Activated CD8-positive, alpha-beta T cell treated with anti-CD3 and anti-CD28 coated beads, Interleukin-2, amount 10 ng/mL, durations not matched to agents 7 days and 5 days (primary cell): ENCODE results near the gene NBEAL2. TPM values are rescaled to one million over a fixed set of nuclear protein-coding genes. Genes with fewer than 3 reads are reported as not detected.
"Not testable (repeated sequence)": the region's sequence is repeated elsewhere in the genome, so short reads cannot be mapped to it uniquely, and the experiment has no call there.

Source experiments
- ATAC-seq: fragments of 150-1000 bp; cut with Tn5 transposase; one replicate; pipeline ENCODE4 v1.10.0; 2021; ENCODE audit warnings: moderate library complexity
- CTCF ChIA-PET: fragments of 350-600 bp; sonication (Branson Sonifier 250); formaldehyde crosslinking; loops from one replicate; lab custom pipeline; 2021; ENCODE audit warnings: antibody characterized with exemption; lab: Charles Lee
- POLR2A ChIA-PET: fragments of 350-600 bp; sonication (Branson Sonifier 250); formaldehyde crosslinking; loops from one replicate; lab custom pipeline; 2021; ENCODE audit warnings: antibody characterized with exemption; lab: Charles Lee
- DNase-seq: peaks from one replicate; pipeline ENCODE4 v3.0.0-alpha.2; 2020
- H3K27ac Mint-ChIP-seq: one replicate; pipeline ENCODE4 v1.8.0; 2021; ENCODE audit warnings: mild to moderate bottlenecking, mixed read lengths
- H3K27me3 Mint-ChIP-seq: one replicate; pipeline ENCODE4 v1.8.0; 2021; ENCODE audit warnings: low read depth, mixed read lengths
- H3K36me3 Mint-ChIP-seq: one replicate; pipeline ENCODE4 v1.8.0; 2021; ENCODE audit warnings: low read depth, mixed read lengths
- H3K4me1 Mint-ChIP-seq: one replicate; pipeline ENCODE4 v1.8.0; 2021; ENCODE audit warnings: low read depth, mixed read lengths
- H3K4me3 Mint-ChIP-seq: one replicate; pipeline ENCODE4 v1.8.0; 2021; ENCODE audit warnings: mild to moderate bottlenecking, mixed read lengths
- H3K9me3 Mint-ChIP-seq: one replicate; pipeline ENCODE4 v1.8.0; 2022; ENCODE audit warnings: mixed read lengths; ENCODE audit not compliant: insufficient read depth
- total RNA-seq, 2 experiments: library from RNA; stranded (reverse); gene quantifications; one replicate each; pipeline ENCODE4 v1.2.3, GENCODE V29; 2021

The NBEAL2 gene
- total RNA-seq, 2 experiments from 2014 or later: 206 to 212 TPM

- no peak overlapping the region for H3K4me3 Mint-ChIP-seq
- CTCF ChIA-PET: interaction anchor here (1.0 to 1.5 kb wide), 2 partner anchors 8 to 44 kb away, joined by 3 read pairs; no protein-coding TSS in a partner anchor
- POLR2A ChIA-PET: interaction anchor here (0.6 kb wide), 1 partner anchor 27 kb away, joined by 3 read pairs; no protein-coding TSS in a partner anchor
These were observed 56.7 kb downstream of the NBEAL2 start for GRCh38 chr3:47036145-47036544.

GRCh38 chr3:47037302-47037701 lies 57.8 kb downstream of the NBEAL2 start:
- ATAC-seq, H3K27me3 Mint-ChIP-seq, H3K9me3 Mint-ChIP-seq, H3K4me3 Mint-ChIP-seq, DNase-seq, CTCF ChIA-PET: not testable (repeated sequence)
- Mint-ChIP-seq H3K4me1 (peaks cover 29% of the 10 kb centered on the region), H3K36me3 (peaks cover 56% of the 10 kb centered on the region), H3K27ac (peak overlapping the region; percentile 85)
- POLR2A ChIA-PET: interaction anchor here (0.7 kb wide), 1 partner anchor 123 kb away, joined by 3 read pairs; no protein-coding TSS in a partner anchor

More at GRCh38 chr3:47036145-47036544, 56.7 kb downstream of the NBEAL2 start:
- Mint-ChIP-seq H3K4me1 (peaks cover 39% of the 10 kb centered on the region), H3K27me3 (no peaks in the 10 kb centered on the region), H3K36me3 (peaks cover 58% of the 10 kb centered on the region), H3K27ac (no peak overlapping the region), H3K9me3 (no peaks in the 10 kb centered on the region)
- DNase-seq: no peak
- ATAC-seq: no peak

GRCh38 chr3:47041114-47041513 lies 61.6 kb downstream of the NBEAL2 start:
- no peak overlapping the region for H3K4me3 Mint-ChIP-seq
- H3K4me1 Mint-ChIP-seq: peaks cover 24% of the 10 kb centered on the region
- H3K9me3 Mint-ChIP-seq: no peaks in the 10 kb centered on the region
- H3K27ac Mint-ChIP-seq: no peak overlapping the region
- ATAC-seq (no peak), DNase-seq (no peak)
- ChIA-PET POLR2A (interaction anchor here (1.5 kb wide), 1 partner anchor 9 kb away, joined by 4 read pairs; no protein-coding TSS in a partner anchor), CTCF (interaction anchor here (1.4 to 2.5 kb wide), 3 partner anchors 10 to 13 kb away, joined by 3 to 14 read pairs (median 4); no protein-coding TSS in a partner anchor)
- H3K36me3 Mint-ChIP-seq: peaks cover 46% of the 10 kb centered on the region
- H3K27me3 Mint-ChIP-seq: no peaks in the 10 kb centered on the region

GRCh38 chr3:47042231-47042791 lies 62.8 kb downstream of the NBEAL2 start:
- peaks cover 23% of the 10 kb centered on the region for H3K4me1 Mint-ChIP-seq
- H3K4me3 Mint-ChIP-seq: no peak overlapping the region
- H3K27me3 Mint-ChIP-seq: no peaks in the 10 kb centered on the region
- no peak overlapping the region for H3K27ac Mint-ChIP-seq
- POLR2A ChIA-PET: no interaction called here
- CTCF ChIA-PET: interaction anchor here (0.7 to 2.5 kb wide), 4 partner anchors 9 to 183 kb away, joined by 3 to 14 read pairs (median 4); no protein-coding TSS in a partner anchor
- ATAC-seq (no peak), DNase-seq (no peak)
- no peaks in the 10 kb centered on the region for H3K9me3 Mint-ChIP-seq
- H3K36me3 Mint-ChIP-seq: peaks cover 39% of the 10 kb centered on the region

GRCh38 chr3:47047069-47047468 lies 67.6 kb downstream of the NBEAL2 start:
- Mint-ChIP-seq H3K4me3 (no peak overlapping the region), H3K36me3 (peaks cover 14% of the 10 kb centered on the region), H3K4me1 (peaks cover 7% of the 10 kb centered on the region), H3K27ac (no peak overlapping the region), H3K27me3 (no peaks in the 10 kb centered on the region), H3K9me3 (no peaks in the 10 kb centered on the region)
- DNase-seq (no peak), ATAC-seq (no peak)
- ChIA-PET CTCF (interaction anchor here (1.0 to 1.2 kb wide), 2 partner anchors 8 to 14 kb away, joined by 3 to 4 read pairs; no protein-coding TSS in a partner anchor), POLR2A (interaction anchor here (0.7 kb wide), 1 partner anchor 35 kb away, joined by 3 read pairs; no protein-coding TSS in a partner anchor)

GRCh38 chr3:47047673-47048072 lies 68.2 kb downstream of the NBEAL2 start:
- POLR2A ChIA-PET: interaction anchor here (0.7 kb wide), 1 partner anchor 34 kb away, joined by 3 read pairs; no protein-coding TSS in a partner anchor
- DNase-seq (no peak), ATAC-seq (no peak)
- Mint-ChIP-seq H3K27ac (no peak overlapping the region), H3K36me3 (peaks cover 11% of the 10 kb centered on the region), H3K4me1 (peaks cover 7% of the 10 kb centered on the region), H3K4me3 (no peak overlapping the region), H3K9me3 (no peaks in the 10 kb centered on the region), H3K27me3 (no peaks in the 10 kb centered on the region)
- CTCF ChIA-PET: no interaction called here

- no peak for ATAC-seq
- H3K36me3 Mint-ChIP-seq: peaks cover 37% of the 10 kb centered on the region
These were observed 74.9 kb downstream of the NBEAL2 start for GRCh38 chr3:47054412-47054811.

GRCh38 chr3:47056705-47057104 lies 77.2 kb downstream of the NBEAL2 start:
- POLR2A ChIA-PET: no interaction called here
- DNase-seq: no peak
- no peak overlapping the region for H3K4me3 Mint-ChIP-seq
- H3K9me3 Mint-ChIP-seq: no peaks in the 10 kb centered on the region
- CTCF ChIA-PET: interaction anchor here (1.4 to 1.8 kb wide), 2 partner anchors 17 to 133 kb away, joined by 3 to 4 read pairs; no protein-coding TSS in a partner anchor
- H3K27me3 Mint-ChIP-seq: no peaks in the 10 kb centered on the region
- peaks cover 39% of the 10 kb centered on the region for H3K4me1 Mint-ChIP-seq
- peaks cover 43% of the 10 kb centered on the region for H3K36me3 Mint-ChIP-seq
- peak overlapping the region; percentile 72 for H3K27ac Mint-ChIP-seq
- ATAC-seq: peak; percentile 30

More at GRCh38 chr3:47054412-47054811, 74.9 kb downstream of the NBEAL2 start:
- Mint-ChIP-seq H3K9me3 (no peaks in the 10 kb centered on the region), H3K4me3 (no peak overlapping the region), H3K4me1 (peaks cover 36% of the 10 kb centered on the region), H3K27ac (no peak overlapping the region), H3K27me3 (no peaks in the 10 kb centered on the region)
- ChIA-PET CTCF (interaction anchor here (1.4 kb wide), 2 partner anchors 8 to 13 kb away, joined by 4 read pairs; no protein-coding TSS in a partner anchor), POLR2A (no interaction called here)
- DNase-seq: no peak

- H3K4me1 Mint-ChIP-seq: peaks cover 39% of the 10 kb centered on the region
- DNase-seq (peak; percentile 66), ATAC-seq (peak; percentile 78)
- no peaks in the 10 kb centered on the region for H3K27me3 Mint-ChIP-seq
- ChIA-PET POLR2A (no interaction called here), CTCF (interaction anchor here (1.8 kb wide), 1 partner anchor 134 kb away, joined by 4 read pairs; no protein-coding TSS in a partner anchor)
- no peak overlapping the region for H3K4me3 Mint-ChIP-seq
- H3K27ac Mint-ChIP-seq: peak overlapping the region; percentile 72
- peaks cover 48% of the 10 kb centered on the region for H3K36me3 Mint-ChIP-seq
- no peaks in the 10 kb centered on the region for H3K9me3 Mint-ChIP-seq
These were observed 77.8 kb downstream of the NBEAL2 start for GRCh38 chr3:47057212-47057671.

Other genes starting within 250 kb of the NBEAL2 start
- not detected for gene MYL3, start 116.2 kb upstream of the NBEAL2 start, total RNA-seq
- gene PTH1R, start 101.9 kb upstream of the NBEAL2 start, total RNA-seq: not detected
- gene CCDC12, start 2.9 kb upstream of the NBEAL2 start, total RNA-seq: 10 to 100 TPM; 59.4 to 62.2 TPM
- 10 to 100 TPM; 43.1 to 48.1 TPM for gene SETD2, start 184.4 kb downstream of the NBEAL2 start, total RNA-seq